Fibroblast of the conjunctiva (primary cell): ENCODE measurements around the gene ARHGEF9.
"Not testable (repeated sequence)": the region's sequence is repeated elsewhere in the genome, so short reads cannot be mapped to it uniquely, and the experiment has no call there.

Source experiments
- DNase-seq: peaks from one replicate; pipeline ENCODE4 v3.0.0-alpha.2; 2010; ENCODE audit warnings: low read depth

The ARHGEF9 gene

DNA sequence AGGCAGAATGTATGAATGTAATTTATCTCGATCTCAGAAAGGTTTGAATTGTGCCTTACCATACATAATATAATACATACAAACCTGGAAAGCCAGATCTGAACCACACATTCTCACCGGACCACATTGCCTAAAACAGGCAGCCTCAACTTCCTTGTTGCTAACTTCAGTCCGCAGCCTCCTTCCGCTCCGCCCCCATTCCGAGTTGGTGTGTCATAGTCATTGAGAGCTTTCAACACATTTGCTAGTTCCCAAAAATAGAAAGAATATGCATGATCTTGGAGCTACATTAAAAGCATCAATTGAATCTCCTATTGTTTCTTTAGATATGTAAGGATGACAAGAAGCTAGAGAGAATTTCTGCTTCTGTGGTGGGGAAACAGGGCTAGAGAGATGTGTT is 127.2 kb downstream of the ARHGEF9 start:
- DNase-seq, result peak; percentile 28

DNA sequence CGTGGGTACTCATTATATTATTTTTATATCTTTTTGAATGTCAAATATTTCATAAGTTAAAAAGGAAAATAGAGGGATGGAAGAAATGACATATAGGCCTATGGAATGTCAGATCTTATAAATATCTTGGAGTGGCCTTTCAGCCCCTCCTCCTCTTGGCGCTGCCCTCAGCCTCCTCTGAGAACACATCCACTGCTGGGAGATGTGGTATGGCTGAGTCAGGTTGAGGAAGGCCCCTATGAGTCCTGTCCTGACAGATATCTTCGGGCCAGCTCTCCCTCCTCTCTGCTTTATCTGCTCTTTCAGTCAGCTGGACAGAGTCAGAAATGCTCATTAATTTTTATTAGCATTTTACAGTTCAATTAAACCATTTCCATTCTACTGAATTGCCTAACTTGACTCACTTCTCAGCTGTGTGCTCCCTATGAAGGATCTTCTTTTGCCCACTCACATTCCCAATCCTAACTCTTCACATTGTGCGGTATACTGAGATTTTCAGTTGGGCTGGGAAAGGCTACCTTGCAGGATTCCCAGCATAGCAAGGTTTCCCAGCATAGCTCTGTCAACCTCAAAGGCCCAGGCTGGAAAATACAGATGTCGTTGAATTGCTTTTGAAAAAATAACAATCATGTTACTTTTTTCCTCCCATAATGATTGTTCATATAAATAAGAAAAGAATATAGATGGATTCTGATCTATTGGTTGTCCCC is 128.0 kb downstream of the ARHGEF9 start:
- no peak for DNase-seq

DNA sequence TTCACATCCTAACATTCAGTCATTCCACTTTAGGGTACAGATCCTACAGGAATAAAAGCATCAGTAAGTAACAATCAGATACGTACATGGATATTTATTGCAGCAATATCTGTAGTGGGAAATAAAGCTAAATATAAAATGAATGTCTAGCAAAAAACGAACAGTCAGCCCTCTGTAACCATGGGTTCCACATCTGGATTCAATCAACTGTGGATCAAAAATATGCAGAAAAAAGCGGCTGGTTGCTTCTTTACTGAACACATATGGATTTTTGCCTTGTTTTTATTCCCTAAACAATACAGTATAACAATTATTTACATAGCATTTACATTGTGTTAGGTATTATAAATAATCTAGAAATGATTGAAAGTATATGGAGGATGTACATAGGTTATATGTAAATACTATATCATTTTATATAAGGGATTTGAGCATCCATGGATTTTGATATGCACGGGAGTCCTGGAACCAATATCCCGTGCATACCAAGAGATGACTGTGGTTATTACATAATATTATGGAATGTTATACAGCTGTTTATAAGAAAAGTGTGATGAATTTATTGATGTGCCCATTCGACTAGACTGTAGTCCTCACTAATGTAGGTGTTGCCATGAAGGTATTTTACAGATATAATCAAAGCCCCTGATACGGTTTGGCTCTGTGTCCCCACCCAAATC is 132.8 kb downstream of the ARHGEF9 start:
- no peak for DNase-seq

DNA sequence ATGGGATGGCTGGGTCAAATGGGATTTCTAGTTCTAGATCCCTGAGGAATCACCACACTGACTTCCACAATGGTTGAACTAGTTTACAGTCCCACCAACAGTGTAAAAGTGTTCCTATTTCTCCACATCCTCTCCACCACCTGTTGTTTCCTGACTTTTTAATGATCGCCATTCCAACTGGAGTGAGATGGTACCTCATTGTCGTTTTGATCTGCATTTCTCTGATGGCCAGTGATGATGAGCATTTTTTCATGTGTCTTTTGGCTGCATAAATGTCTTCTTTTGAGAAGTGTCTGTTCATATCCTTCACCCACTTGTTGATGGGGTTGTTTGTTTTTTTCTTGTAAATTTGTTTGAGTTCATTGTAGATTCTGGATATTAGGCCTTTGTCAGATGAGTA is 139.3 kb downstream of the ARHGEF9 start:
- not testable (repeated sequence) for DNase-seq

DNA sequence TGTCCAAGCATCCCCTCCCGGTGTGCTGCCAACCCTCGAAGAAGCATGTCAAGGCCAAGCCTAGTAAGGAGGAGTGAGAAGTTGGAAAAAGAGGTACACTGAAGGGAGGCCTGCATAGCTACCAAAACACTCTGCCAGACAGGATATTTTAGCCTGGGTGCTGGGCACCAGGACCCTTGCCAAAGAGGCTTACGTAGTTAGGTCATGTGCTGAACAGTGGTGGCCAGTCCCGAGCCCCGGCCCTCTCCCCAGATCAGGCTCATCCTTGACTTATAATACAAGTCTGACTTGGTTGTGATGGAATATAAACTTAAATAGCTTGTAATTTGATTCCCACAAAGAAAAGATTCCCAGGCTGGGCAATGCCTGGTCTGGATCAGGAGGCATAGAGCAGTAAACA is 149.3 kb downstream of the ARHGEF9 start:
- no peak for DNase-seq

DNA sequence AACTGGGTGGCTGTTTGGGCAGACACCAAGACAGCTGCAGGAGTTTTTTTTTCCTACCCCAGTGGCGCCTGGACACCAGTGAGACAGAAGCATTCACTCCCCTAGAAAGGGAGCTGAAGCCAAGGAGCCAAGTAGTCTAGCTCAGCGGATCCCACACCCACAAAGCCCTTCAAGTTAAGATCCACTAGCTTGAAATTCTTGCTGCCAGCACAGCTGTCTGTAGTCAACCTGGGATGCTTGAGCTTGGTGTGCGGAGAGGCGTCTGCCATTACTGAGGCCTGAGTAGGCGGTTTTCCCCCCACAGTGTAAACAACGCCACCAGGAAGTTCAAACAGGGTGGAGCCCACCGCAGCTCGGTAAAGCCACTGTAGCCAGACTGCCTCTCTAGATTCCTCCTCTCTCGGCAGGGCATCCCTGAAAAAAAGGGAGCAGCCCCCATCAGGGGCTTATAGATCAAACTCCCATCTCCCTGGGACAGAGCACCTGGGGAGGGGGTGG is 171.4 kb downstream of the ARHGEF9 start:
- DNase-seq, result no peak

DNA sequence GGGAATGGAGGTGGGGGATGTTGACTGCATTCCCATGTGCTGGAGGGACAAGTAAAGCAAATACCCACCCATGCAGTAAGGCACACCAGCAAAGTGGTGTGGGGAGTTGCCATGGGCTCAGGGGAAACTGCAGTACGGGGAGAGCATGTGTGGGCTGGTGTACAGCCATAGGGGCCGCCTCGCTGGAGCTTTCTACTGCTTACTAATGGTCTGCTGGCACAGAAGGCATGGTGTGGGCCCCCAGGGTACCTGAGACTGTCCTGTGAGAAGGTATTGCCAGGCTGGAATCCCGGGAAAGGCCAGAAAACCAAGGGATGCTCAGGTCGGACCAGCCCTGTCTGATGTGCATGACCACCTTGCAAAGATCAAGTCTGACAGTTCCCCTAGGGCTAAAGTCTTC is 199.1 kb downstream of the ARHGEF9 start:
- no peak for DNase-seq
